Tibial nerve (tissue), 3 donors: ENCODE results near the gene DDN.

ENCODE experiments used
- CTCF ChIP-seq, 5 experiments: fragments of 200-600 bp in 3 of 5; fragments of 450-650 bp in 2 of 5; sonication (generic) in 3 of 5; IDR thresholded peaks; one replicate each; pipeline ENCODE4 v1.5.1; 2016 to 2019; ENCODE audit warnings: antibody characterized with exemption in 5 of 5, mild to moderate bottlenecking in 3 of 5, moderate library complexity in 2 of 5
- POLR2A ChIP-seq, 2 donors: fragments of 450-650 bp; IDR thresholded peaks; one replicate each; pipeline ENCODE4 v1.6.1; 2017; ENCODE audit warnings: antibody characterized with exemption in 2 of 2, mild to moderate bottlenecking in 2 of 2, moderate library complexity in 2 of 2

- TF ChIP-seq POLR2A (IDR thresholded peaks at IDR 0.05) (no peak), CTCF (IDR thresholded peaks at IDR 0.05) (no peak)
These were observed 23.5 kb upstream of the DDN start for GRCh38 chr12:49022558-49023178.
